GM18505 (cell line): ENCODE data around the gene CALM1.
A peak's percentile ranks its signal among the peaks of the same experiment; 100 is the strongest.

Experiments
- ATAC-seq: cut with Tn5 transposase; IDR thresholded peaks from one replicate; pipeline ENCODE4 v1.9.1; 2021; ENCODE audit not compliant: unreplicated experiment
- POLR2A ChIP-seq: IDR thresholded peaks from 4 replicates; pipeline ENCODE4 v1.6.1; 2011; ENCODE audit warnings: borderline replicate concordance; ENCODE audit not compliant: insufficient read depth, insufficient read length; ENCODE audit errors: extremely low read depth

Gene CALM1

DNA sequence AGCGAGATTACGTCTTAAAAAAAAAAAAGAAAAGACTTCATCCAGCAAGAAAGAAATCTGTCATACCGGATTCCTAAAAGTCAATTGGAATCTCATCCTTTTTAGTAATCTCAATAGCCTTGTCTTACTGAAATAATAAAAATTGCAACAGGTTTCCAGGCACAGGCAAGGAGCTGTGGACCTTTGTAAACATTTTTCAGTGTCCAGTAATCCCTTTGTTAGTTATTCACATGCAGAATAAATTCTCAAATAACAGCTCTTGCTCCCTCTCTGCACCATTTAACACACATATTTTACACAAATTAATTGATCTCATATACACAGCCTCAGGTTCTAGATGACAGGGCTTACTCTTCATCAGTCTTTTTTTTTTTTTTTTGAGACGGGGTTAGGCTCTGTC, 22.0 kb upstream of the CALM1 start:
- ATAC-seq = no peak
- TF ChIP-seq POLR2A = no peak

DNA sequence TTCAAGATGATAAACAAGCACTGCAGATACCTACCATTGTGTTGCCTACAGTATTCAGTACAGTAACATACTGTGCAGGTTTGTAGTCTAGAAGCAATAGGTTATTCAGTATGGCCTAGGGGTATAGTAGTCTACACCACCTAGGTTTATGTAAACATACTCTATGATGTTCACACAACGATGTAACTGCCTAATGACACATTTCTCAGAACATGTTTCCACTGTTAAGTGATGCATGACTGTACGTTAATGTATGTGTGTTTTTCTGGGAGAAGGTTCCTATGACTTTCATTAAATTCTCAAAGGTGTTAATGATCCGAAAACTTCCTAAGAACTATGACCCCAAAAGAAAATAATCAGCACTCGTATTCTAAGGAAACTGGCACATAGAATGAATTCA, 20.9 kb upstream of the CALM1 start:
- no peak for ATAC-seq
- TF ChIP-seq POLR2A = no peak

DNA sequence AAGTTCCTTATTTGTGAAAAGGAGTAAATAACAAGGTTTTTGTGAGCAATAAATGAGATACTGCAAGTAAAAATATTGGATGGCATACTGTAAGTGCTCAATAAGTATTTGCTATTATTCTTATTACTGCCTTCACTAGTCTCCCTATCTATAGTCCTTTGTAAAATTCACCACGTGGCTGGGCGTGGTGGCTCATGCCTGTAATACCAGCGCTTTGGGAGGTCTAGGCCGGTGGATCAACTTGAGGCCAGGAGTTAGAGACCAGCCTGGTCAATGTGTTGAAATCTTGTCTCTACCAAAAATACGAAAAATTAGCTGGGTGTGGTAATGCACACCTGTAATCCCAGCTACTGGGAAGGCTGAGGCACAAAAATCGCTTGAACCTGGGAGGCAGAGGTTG, 18.6 kb upstream of the CALM1 start:
- no peak for ATAC-seq
- no peak for TF ChIP-seq POLR2A

DNA sequence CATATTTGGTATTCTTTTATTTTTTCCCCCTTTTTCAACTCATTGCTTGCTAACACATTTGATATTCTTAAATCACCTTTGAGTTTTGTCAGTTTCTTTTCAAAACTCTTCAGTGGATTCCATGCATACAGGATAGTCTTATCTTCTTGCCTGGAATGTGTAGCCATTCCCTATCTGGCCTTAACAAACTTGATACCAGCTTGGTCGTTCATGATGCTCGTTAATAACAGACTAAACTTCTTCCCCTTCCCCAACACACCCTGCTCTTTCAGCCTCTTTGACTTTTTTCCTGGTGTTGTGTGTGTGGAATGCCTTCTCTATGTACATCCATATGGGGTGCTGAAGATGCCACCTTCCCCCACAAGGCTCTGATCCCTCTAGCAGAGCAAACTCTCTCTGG, 17.7 kb upstream of the CALM1 start:
- ATAC-seq = no peak
- no peak for TF ChIP-seq POLR2A

DNA sequence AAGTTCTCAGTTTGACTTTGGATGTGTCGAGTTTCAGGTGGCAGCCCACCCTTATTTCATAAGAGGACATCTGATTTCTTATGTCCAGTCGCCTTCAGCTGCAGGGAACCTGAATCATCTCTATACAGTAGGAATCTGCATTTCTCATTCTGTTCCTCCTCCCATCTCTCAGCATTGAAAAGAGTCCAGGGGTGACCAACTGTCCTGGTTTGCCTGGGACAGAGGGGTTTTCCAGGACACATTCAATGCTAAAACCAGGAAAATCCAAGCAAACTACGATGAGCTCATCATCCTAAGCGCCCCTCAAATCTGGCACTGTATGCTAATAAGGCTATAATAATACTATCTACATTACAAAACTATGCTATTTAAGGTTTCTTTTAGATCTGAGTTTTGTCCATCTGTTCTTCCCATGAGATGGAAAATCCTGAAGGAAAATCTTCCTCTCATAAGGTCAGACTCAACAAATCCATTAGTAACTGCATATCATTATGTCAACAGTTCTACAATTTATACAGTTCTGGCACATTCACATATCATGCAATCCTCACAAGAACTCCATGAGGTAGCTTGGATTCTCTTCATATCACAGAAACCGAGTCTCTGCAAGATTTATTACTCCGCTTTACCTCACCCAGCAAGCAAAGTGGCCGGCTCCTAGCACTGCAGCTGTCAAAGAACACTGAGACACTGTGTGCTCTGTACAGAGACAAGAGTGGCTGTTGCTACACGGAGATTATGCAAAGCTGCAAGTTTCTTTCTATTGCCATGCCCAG, 15.6 kb upstream of the CALM1 start:
- no peak for ATAC-seq

DNA sequence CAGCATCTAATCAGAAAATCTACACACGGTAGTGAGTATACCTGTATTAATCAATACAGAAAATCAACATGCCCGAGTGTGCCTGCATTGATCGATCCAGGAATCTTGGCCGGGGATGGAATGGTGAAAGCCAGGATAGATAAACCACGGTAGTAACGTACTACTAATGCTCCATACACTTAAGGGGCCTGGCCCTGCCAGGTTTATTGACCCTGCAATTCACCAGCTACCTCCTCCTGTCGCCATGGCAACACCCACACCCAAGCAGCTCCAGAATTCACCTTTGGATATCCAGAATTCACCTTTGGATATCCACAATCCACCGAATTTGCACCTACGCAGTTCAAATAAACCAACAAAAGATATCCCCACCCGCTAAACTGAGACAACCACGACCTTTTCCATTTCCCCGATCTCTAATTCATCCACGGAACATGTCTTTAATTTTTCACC, 14.8 kb upstream of the CALM1 start:
- no peak for TF ChIP-seq POLR2A
- no peak for ATAC-seq

More for the DNA sequence above, 15.6 kb upstream of the CALM1 start:
- TF ChIP-seq POLR2A = no peak

DNA sequence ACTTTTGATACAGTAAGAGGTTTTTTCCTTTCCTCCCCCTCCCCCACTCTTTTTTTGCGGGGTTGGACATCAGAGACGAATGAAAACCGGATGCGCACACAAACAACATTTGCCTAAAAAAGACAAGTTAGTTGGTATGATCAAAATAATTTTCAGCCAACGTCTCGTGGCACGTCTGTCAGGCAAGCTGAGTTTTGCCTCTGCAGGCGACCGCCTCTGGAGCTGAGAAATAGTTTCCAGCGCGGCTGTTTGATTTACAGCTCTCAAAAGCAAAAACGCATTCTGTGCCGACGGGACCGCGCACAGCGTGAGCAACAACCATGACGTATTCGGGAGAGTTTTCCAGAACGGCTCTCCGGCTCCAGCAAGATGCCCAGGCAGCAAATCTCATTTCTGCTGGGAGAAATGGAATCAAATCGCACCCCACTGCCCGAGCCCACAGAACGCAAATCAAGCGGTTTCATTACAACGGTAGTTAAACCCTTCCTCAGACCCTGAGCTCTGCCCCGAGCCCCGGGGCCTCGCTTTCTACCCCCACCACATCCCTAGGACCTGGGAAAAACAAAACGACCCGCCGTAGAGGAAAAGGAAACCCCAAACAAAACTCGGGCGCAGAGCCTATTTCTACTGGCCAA, 14.2 kb upstream of the CALM1 start:
- ATAC-seq = peak; percentile 27
- TF ChIP-seq POLR2A = no peak

DNA sequence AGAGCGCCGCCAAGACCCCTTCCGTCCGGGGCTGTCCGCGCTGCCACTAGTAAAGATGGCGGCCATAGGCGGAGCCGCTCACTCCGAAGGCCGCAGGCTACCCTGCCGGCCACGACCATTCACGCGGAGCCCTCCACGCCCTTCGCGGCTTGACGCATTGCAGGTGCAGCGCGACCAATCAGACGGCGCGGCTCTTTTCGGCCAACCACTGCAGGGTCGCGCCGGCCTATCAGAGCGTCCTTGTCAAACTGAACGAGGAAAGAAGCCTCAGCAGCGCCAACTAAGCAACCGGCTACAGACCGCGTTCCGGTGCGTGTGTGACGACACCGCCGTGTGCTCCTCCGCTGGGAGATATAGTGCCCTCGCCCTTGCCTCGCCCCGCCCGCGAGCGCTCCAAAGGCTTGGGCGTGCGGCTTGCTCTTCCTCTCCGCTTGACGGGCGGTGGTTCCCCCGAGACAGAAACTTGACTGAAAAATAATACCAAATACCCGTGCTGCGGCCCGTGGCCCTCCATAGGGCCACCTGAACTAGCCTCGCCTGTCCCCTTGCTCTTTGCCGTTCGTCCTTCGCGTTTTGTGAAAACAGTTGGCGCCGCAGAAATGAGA, 13.6 kb upstream of the CALM1 start:
- TF ChIP-seq POLR2A = peak; percentile 94
- ATAC-seq = peak; percentile 97

DNA sequence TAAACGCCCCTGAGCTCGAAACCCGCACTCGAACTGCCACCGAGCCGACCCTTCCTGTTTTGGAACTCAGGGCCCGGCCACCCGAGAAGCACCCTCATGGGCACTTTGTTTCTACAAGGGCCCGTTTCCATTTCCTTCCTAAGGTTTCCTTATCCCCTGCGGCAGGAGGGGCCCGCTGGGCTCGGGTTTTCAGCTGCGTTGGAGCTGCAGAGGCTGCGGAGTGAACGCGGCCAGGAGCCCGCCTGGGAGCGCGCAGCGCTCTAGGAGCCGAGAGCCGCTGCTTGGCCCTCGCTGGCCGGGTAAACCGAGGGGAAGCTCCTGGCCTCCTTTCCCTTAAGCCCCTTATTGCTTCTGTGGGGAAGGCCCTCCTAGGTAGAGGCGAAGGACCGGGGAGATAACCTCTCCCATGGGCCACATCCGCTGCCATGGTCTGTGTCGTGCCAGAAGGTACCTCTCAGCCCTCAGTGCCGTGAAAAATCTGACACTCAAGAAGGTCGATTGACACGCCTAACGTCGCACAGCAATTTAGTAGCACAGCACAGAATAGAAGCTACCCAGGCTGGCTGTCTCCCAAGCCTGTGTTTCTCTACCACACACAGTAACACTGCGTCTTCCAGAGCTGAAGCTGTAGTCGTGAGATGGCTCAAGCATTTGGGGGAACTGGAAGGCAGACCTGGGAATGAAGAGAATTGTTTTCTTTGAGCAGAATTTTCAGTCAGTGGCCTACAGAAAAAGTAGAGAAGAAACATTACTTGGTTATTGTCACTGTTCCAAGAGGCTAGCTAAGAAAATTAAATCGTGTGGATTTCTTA, 12.9 kb upstream of the CALM1 start:
- no peak for TF ChIP-seq POLR2A
- ATAC-seq = peak; percentile 5

DNA sequence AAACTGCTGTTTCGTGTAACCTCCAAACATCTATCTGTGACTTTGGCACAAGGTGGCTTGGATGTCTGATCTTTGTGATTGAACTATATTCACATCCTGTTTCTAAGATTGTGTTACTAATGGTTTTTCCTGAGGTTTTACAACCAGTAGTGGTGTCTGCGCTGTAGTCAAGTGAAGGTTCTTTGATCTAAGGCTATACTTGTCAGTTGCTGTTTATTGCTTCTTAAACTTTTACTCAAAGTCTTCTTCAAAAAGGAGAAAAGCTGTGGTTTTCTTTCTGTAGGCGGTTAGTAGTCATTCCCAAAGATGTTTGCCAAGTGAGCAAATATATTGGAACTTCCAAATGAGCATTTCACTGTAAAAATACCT, 12.3 kb upstream of the CALM1 start:
- no peak for TF ChIP-seq POLR2A
- ATAC-seq = no peak

DNA sequence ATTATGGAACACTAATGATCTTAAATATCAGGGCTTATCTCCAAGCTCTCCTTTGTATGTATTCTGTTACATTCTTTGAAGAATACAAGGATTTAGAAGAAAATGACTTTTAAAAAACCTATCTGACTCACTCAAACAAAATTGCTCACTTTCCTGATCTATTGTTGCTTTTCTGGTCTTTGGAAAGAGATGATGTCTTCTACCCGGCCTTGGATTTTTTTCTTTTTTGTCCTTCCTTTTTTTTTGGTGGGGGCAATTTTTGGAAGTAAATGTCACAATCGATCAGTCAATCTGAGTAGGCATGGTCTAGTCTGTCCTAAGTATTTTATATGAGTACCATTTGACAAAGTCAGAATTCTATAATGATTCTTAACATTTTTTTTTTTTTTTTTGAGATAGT, 10.5 kb upstream of the CALM1 start:
- ATAC-seq = no peak
- no peak for TF ChIP-seq POLR2A

DNA sequence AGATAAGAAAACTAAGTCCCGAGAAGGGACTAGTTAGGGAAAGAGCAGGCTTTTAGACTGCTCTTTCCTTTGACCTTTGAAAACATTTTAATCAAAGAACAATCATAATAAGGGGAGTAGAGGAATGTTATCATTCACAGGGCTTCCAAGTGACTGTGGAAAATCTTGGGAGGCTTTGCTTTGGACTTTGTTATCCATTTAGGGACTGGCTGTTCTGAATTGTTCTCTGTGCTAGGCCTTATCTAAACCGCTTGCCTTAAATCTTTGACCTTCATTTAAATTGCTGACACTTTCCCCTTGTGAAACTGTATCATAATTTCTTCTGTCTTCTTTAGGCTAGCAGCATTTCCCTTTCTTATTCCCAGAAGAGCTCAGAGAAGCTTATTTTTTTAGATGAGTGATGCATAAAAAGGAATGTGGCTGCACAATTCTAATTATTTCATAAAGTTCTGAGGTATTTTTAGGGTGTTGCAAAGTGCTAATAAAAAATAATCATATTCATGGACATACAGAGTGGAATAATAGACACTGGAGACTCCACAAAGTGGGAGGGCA, 9.5 kb upstream of the CALM1 start:
- no peak for TF ChIP-seq POLR2A
- no peak for ATAC-seq

DNA sequence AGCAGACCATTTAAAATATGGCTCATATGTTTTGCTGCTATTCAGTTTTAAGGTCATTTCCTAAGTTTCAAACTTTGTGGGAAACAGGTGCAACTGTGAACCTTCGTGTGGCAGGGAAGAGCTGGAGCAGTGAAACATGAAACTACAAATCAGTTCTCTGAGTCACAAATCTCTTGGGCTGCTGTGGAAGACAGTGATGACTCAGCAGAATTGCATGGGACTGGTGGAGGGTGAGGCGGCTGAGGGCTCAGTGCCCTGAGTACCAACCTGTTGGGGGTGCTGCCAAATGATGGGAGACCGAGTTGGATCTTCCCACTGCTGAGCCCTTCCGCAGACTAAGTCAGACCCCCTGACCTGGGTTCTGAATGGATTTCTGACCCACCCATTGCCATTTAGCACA, 8.4 kb upstream of the CALM1 start:
- no peak for TF ChIP-seq POLR2A
- ATAC-seq = no peak
